Upper lobe of left lung (tissue), 6 donors: Measurements from ENCODE around the gene QPCT. TPM values are rescaled to one million over a fixed set of nuclear protein-coding genes. Genes with fewer than 3 reads are reported as not detected.

Experiments
- ATAC-seq, 2 donors: fragments of 200-7000 bp; cut with Tn5 transposase; one replicate each; pipeline ENCODE4 v1.9.1; 2022; ENCODE audit warnings: mild to moderate bottlenecking in 2 of 2, moderate library complexity in 2 of 2; ENCODE audit not compliant: low FRiP score in 2 of 2
- DNase-seq, 2 donors: peaks; one replicate each; pipeline ENCODE4 v3.0.0-alpha.2; 2019 to 2020
- H3K27ac ChIP-seq, 4 donors: fragments of 200-600 bp; sonication (generic); one replicate each; pipeline ENCODE4 v1.5.1; 2016 to 2019
- H3K27me3 ChIP-seq, 4 donors: fragments of 200-600 bp; sonication (generic); one replicate each; pipeline ENCODE4 v1.5.1; 2017 to 2019
- H3K36me3 ChIP-seq, 4 donors: fragments of 200-600 bp; sonication (generic); one replicate each; pipeline ENCODE4 v1.5.1; 2016 to 2019
- H3K4me1 ChIP-seq, 4 donors: fragments of 200-600 bp; sonication (generic); one replicate each; pipeline ENCODE4 v1.5.1; 2018 to 2019
- H3K4me3 ChIP-seq, 4 donors: fragments of 200-600 bp; sonication (generic); one replicate each; pipeline ENCODE4 v1.5.1; 2017 to 2019; ENCODE audit warnings: mild to moderate bottlenecking in 2 of 4, moderate library complexity in 1 of 4
- H3K9me3 ChIP-seq, 4 donors: fragments of 200-600 bp; sonication (generic); one replicate each; pipeline ENCODE4 v1.5.1; 2018 to 2019
- CTCF ChIP-seq, 6 experiments: fragments of 450-650 bp in 4 of 6; fragments of 200-600 bp in 2 of 6; sonication (generic) in 2 of 6; IDR thresholded peaks; one replicate each; pipeline ENCODE4 v1.5.1; 2016 to 2019; ENCODE audit warnings: antibody characterized with exemption in 6 of 6
- EP300 ChIP-seq, 4 donors: sonication (generic); formaldehyde crosslinking; IDR thresholded peaks; one replicate each; pipeline ENCODE4 v1.5.1; 2017; ENCODE audit warnings: antibody characterized with exemption in 4 of 4, control low read depth in 2 of 4
- POLR2A ChIP-seq, 4 donors: fragments of 450-650 bp; IDR thresholded peaks; one replicate each; pipeline ENCODE4 v1.5.1; 2016 to 2017; ENCODE audit warnings: antibody characterized with exemption in 4 of 4, mild to moderate bottlenecking in 2 of 4
- POLR2AphosphoS5 ChIP-seq, 2 donors: sonication (generic); formaldehyde crosslinking; IDR thresholded peaks; one replicate each; pipeline ENCODE4 v1.5.1; 2017; ENCODE audit warnings: antibody characterized with exemption in 2 of 2
- WGBS, 2 donors: methylation state at CpG; one replicate each; pipeline ENCODE4 v1.1.5; 2017 to 2018; 5-methylcytosine and 5-hydroxymethylcytosine counted together
- total RNA-seq, 6 donors: library from RNA; depleted of rRNA in 4 of 6; stranded (reverse); fragments of >200 nt in 4 of 6; gene quantifications; one replicate each; pipeline versions ENCODE4 v1.1.0 to v1.2.1, GENCODE V29; 2016 to 2021
- donor health status: DM: no; HTN: no; CAD: no; lungs with moderate emphysema.
- donor health status: DM: no; HTN: yes; CAD: no; lungs with severe emphysema.

QPCT gene
- total RNA-seq, 6 donors from 2014 or later = 2.0 to 12.5 (median 6.0) TPM; not detected in 1

GRCh38 chr2:37335604-37336003 lies 8.8 kb upstream of the QPCT start:
- no peaks in the 10 kb centered on the region for H3K36me3 ChIP-seq
- H3K9me3 ChIP-seq = no peaks in the 10 kb centered on the region
- no peak for ATAC-seq
- no peak overlapping the region for H3K27ac ChIP-seq
- TF ChIP-seq EP300 (IDR thresholded peaks at IDR 0.05) (no peak), POLR2A (IDR thresholded peaks at IDR 0.05) (no peak), POLR2AphosphoS5 (IDR thresholded peaks at IDR 0.05) (no peak), CTCF (IDR thresholded peaks at IDR 0.05) (no peak)
- no peaks in the 10 kb centered on the region for H3K4me1 ChIP-seq
- no peaks in the 10 kb centered on the region for H3K27me3 ChIP-seq
- no peak overlapping the region for H3K4me3 ChIP-seq
- DNase-seq = no peak
- 83 to 89% methylated on average over 2 of the region's 2 CpGs for WGBS, 2 donors

GRCh38 chr2:37337620-37338280 lies 6.7 kb upstream of the QPCT start:
- Histone ChIP-seq H3K4me1 (no peaks in the 10 kb centered on the region), H3K36me3 (no peaks in the 10 kb centered on the region), H3K4me3 (no peak overlapping the region), H3K9me3 (no peaks in the 10 kb centered on the region), H3K27ac (no peak overlapping the region), H3K27me3 (no peaks in the 10 kb centered on the region)
- no peak for ATAC-seq
- DNase-seq = no peak
- TF ChIP-seq EP300 (IDR thresholded peaks at IDR 0.05) (no peak), POLR2A (IDR thresholded peaks at IDR 0.05) (no peak), CTCF (IDR thresholded peaks at IDR 0.05) (no peak), POLR2AphosphoS5 (IDR thresholded peaks at IDR 0.05) (no peak)
- 69 to 79% methylated on average over 7 of the region's 7 CpGs for WGBS, 2 donors

GRCh38 chr2:37338933-37339332 lies 5.5 kb upstream of the QPCT start:
- ATAC-seq (no peak), DNase-seq (no peak)
- Histone ChIP-seq H3K4me1 (peaks cover 1 to 5% (median 4%) of the 10 kb centered on the region in 4 donors), H3K36me3 (no peaks in the 10 kb centered on the region), H3K27ac (no peak overlapping the region), H3K4me3 (no peak overlapping the region), H3K27me3 (no peaks in the 10 kb centered on the region), H3K9me3 (no peaks in the 10 kb centered on the region)
- TF ChIP-seq POLR2AphosphoS5 (IDR thresholded peaks at IDR 0.05) = no peak
- TF ChIP-seq EP300 (IDR thresholded peaks at IDR 0.05) = no peak
- no peak for TF ChIP-seq POLR2A (IDR thresholded peaks at IDR 0.05)
- TF ChIP-seq CTCF (IDR thresholded peaks at IDR 0.05) = no peak
- WGBS, 2 donors = 85 to 88% methylated on average over 4 of the region's 4 CpGs

- 83 to 86% methylated on average over 3 of the region's 3 CpGs for WGBS, 2 donors
- peaks cover 9 to 18% (median 15%) of the 10 kb centered on the region in 4 donors for H3K4me1 ChIP-seq
Observed at GRCh38 chr2:37340637-37341036, 3.8 kb upstream of the QPCT start.

More at GRCh38 chr2:37340637-37341036, 3.8 kb upstream of the QPCT start:
- Histone ChIP-seq H3K27ac (no peak overlapping the region), H3K9me3 (no peaks in the 10 kb centered on the region), H3K36me3 (no peaks in the 10 kb centered on the region), H3K27me3 (no peaks in the 10 kb centered on the region), H3K4me3 (no peak overlapping the region)
- ATAC-seq (no peak), DNase-seq (no peak)
- TF ChIP-seq POLR2A (IDR thresholded peaks at IDR 0.05) (no peak), POLR2AphosphoS5 (IDR thresholded peaks at IDR 0.05) (no peak), CTCF (IDR thresholded peaks at IDR 0.05) (no peak), EP300 (IDR thresholded peaks at IDR 0.05) (no peak)
